Raji (cell line): ENCODE data around the gene DERA.

Experiments
- POLR2A ChIP-seq: IDR thresholded peaks from 2 replicates; pipeline ENCODE4 v1.6.1; 2011; ENCODE audit warnings: low read depth, low read length, control low read depth; ENCODE audit not compliant: insufficient read depth

The DERA gene

GRCh38 chr12:16030744-16031143, 119.6 kb downstream of the DERA start:
- TF ChIP-seq POLR2A: no peak

GRCh38 chr12:16034136-16034817, 123.1 kb downstream of the DERA start:
- TF ChIP-seq POLR2A: no peak

GRCh38 chr12:16036073-16036472, 124.9 kb downstream of the DERA start:
- no peak for TF ChIP-seq POLR2A

GRCh38 chr12:16037533-16037932, 126.4 kb downstream of the DERA start:
- no peak for TF ChIP-seq POLR2A

- TF ChIP-seq POLR2A: no peak
These were observed 132.3 kb downstream of the DERA start for GRCh38 chr12:16043480-16043879.

- TF ChIP-seq POLR2A: no peak
These were observed 135.1 kb downstream of the DERA start for GRCh38 chr12:16046266-16046665.

GRCh38 chr12:16048511-16048910, 137.4 kb downstream of the DERA start:
- TF ChIP-seq POLR2A: no peak

- TF ChIP-seq POLR2A: no peak
These were observed 145.8 kb downstream of the DERA start for GRCh38 chr12:16056910-16057309.

- TF ChIP-seq POLR2A: no peak
These were observed 151.5 kb downstream of the DERA start for GRCh38 chr12:16062611-16063010.

GRCh38 chr12:16063726-16064125, 152.6 kb downstream of the DERA start:
- TF ChIP-seq POLR2A: no peak

GRCh38 chr12:16070113-16070512, 159.0 kb downstream of the DERA start:
- no peak for TF ChIP-seq POLR2A

GRCh38 chr12:16072678-16073077, 161.5 kb downstream of the DERA start:
- TF ChIP-seq POLR2A: no peak

GRCh38 chr12:16074894-16075293, 163.8 kb downstream of the DERA start:
- no peak for TF ChIP-seq POLR2A

GRCh38 chr12:16075887-16076286, 164.8 kb downstream of the DERA start:
- TF ChIP-seq POLR2A: no peak

GRCh38 chr12:16076557-16076956, 165.4 kb downstream of the DERA start:
- no peak for TF ChIP-seq POLR2A

- no peak for TF ChIP-seq POLR2A
These were observed 165.9 kb downstream of the DERA start for GRCh38 chr12:16076970-16077522.

- TF ChIP-seq POLR2A: no peak
These were observed 175.3 kb downstream of the DERA start for GRCh38 chr12:16086462-16086861.
